Erythroblast (primary cell): ENCODE results near the gene DSCAML1.

Experiments used
- GATA1 ChIP-seq: IDR thresholded peaks from 2 replicates; pipeline ENCODE4 v1.6.1; 2011; ENCODE audit warnings: low read depth, mild to moderate bottlenecking, control low read depth, low read length, moderate library complexity
- POLR2A ChIP-seq: IDR thresholded peaks from 2 replicates; pipeline ENCODE4 v1.6.1; 2011; ENCODE audit warnings: mild to moderate bottlenecking, low read length

DNA sequence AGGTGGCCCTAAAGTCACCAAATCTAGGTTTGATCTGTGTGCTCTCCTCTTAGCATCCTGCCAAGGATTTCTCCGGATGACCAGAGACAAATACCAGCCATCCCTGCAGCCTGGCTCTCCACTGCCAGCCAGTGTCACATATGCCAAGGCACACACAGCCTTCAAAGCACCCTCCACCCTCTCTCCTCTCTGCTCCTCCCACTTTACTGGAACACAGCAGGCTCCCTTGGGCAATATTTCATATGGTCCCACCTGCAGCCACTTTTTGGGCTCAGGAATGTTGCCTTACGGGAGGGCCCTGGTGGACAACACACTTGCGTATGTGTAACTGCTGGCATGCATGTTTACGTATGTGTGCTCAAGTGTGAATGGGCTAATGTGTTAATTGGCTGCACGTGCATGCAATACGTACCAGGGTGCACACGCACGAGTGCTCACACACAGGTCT lies 285.5 kb downstream of the DSCAML1 start:
- TF ChIP-seq POLR2A (no peak), GATA1 (no peak)
